Mucosa of gallbladder (tissue), 1 donor: Measurements from ENCODE around the gene RBX1. TPM values are rescaled to one million over a fixed set of nuclear protein-coding genes. Genes with fewer than 3 reads are reported as not detected.

Experiments used
- DNase-seq: peaks from one replicate; pipeline ENCODE4 v3.0.0-alpha.2; 2020; ENCODE audit warnings: low spot score
- total RNA-seq: library from RNA; stranded (reverse); gene quantifications from one replicate; pipeline ENCODE4 v1.2.1, GENCODE V29; 2021
- donor health status: DM: no; HTN: no; CAD: no.

The RBX1 gene
- total RNA-seq, 1 donor from 2014 or later = 39.9 TPM

DNA sequence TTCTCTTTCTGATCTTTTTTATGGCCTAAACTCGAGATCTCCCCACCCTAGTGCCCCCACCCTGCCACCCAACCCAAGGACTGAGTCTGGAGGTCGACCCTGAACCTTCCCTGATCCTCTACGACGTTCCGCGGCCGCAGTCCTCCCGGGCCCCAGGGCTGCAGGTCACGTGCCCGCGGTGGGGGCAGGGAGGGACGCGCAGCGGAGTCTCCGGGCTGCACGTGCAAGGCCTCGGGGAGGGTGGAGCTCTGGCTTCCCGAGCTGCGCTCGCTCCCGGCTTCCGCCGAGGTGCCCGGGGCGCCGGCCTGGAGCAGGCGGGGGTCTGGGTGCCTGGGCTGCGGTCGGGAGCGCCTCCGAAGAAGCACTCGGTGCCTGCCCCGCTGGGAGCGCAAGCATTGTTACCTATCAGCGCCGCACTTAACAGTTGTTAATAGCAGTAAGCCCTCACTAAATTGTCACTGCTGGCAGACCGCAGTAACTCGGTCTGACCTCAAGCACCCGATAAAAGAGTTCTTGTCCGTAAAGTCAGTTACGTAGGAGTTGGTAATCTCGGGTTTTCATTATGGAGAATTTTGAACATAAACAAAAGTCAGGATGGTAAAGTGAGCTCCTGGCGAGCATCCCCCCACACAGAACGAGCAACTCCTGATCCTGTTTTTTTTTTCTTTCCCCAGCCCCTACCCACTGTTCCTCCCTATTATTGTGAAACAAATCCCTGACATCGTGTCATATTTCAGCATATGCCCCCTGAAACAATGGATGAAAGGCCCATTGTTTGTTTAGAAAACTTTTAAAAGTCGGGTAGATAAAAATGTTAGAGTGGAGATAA lies 71.5 kb downstream of the RBX1 start:
- peak; percentile 88 for DNase-seq

Other genes starting within 250 kb of the RBX1 start
- 12.5 TPM for gene SLC25A17, start 132.0 kb upstream of the RBX1 start, total RNA-seq
- 294 TPM for gene ST13, start 94.7 kb upstream of the RBX1 start, total RNA-seq
- 25.7 TPM for gene XPNPEP3, start 94.2 kb upstream of the RBX1 start, total RNA-seq
- gene DNAJB7, start 89.3 kb upstream of the RBX1 start, total RNA-seq = not detected
- 69.3 TPM for gene EP300, start 141.2 kb downstream of the RBX1 start, total RNA-seq